HEK293 (cell line): Measurements from ENCODE around the gene TBC1D5.

Experiments used
- CTCF ChIA-PET: fragments of 350-600 bp; formaldehyde crosslinking; extraction: SDS; loops from one replicate; lab custom pipeline; 2021; ENCODE audit warnings: antibody characterized with exemption; lab: Yijun Ruan, JAX
- POLR2A ChIA-PET: fragments of 300-600 bp; formaldehyde crosslinking; extraction: SDS; loops from one replicate; lab custom pipeline; 2020; ENCODE audit warnings: antibody characterized with exemption, inconsistent platforms; lab: Yijun Ruan, JAX
- H3K27ac ChIP-seq: fragments of 200-500 bp; sonication (Bioruptor generic); 2 replicates; pipeline ENCODE4 v1.5.1; 2014; ENCODE audit warnings: low read depth, low read length, control low read depth, inconsistent platforms; ENCODE audit errors: extremely low read depth
- H3K36me3 ChIP-seq, 2 experiments: fragments of 200-500 bp in 1 of 2; sonication (Bioruptor generic) in 1 of 2; 1 replicate in 1 of 2; 2 replicates in 1 of 2; pipeline ENCODE4 v1.5.1; 2014 to 2017; ENCODE audit warnings: inconsistent platforms in 2 of 2, low read length in 2 of 2; ENCODE audit not compliant: control insufficient read depth in 2 of 2, insufficient read depth in 1 of 2
- H3K4me1 ChIP-seq: fragments of 200-500 bp; sonication (Bioruptor generic); 2 replicates; pipeline ENCODE4 v1.5.1; 2014; ENCODE audit warnings: mild to moderate bottlenecking, low read length, inconsistent platforms; ENCODE audit not compliant: control insufficient read depth, insufficient read depth
- H3K4me3 ChIP-seq: 2 replicates; pipeline ENCODE4 v1.5.1; 2011; ENCODE audit warnings: low read depth, mild to moderate bottlenecking, control low read depth, low read length, moderate library complexity
- H3K9me3 ChIP-seq: fragments of 200-500 bp; sonication (Bioruptor generic); 2 replicates; pipeline ENCODE4 v1.5.1; 2014; ENCODE audit warnings: low read depth, low read length, inconsistent platforms; ENCODE audit not compliant: control insufficient read depth, insufficient read depth
- ATF2 ChIP-seq: fragments of 450-650 bp; formaldehyde crosslinking; IDR thresholded peaks from 2 replicates; pipeline ENCODE4 v1.5.1; 2016; ENCODE audit warnings: missing biosample characterization, missing genetic modification characterization, low read depth
- EGR2 ChIP-seq: fragments of 450-650 bp; formaldehyde crosslinking; IDR thresholded peaks from 2 replicates; pipeline ENCODE4 v1.5.1; 2016; ENCODE audit warnings: low read depth, missing biosample characterization, missing genetic modification characterization
- ELK4 ChIP-seq: IDR thresholded peaks from 2 replicates; pipeline ENCODE4 v1.6.1; 2011; ENCODE audit warnings: mild to moderate bottlenecking, low read depth, low read length, borderline replicate concordance
- HOXD13 ChIP-seq: sonication (generic); formaldehyde crosslinking; IDR thresholded peaks from 2 replicates; pipeline ENCODE4 v1.8.0; 2022; ENCODE audit warnings: missing genetic modification reagents, borderline replicate concordance
- REST ChIP-seq: fragments of 450-650 bp; formaldehyde crosslinking; IDR thresholded peaks from 2 replicates; pipeline ENCODE4 v1.5.1; 2016; ENCODE audit warnings: missing biosample characterization, missing genetic modification characterization
- ZBTB8A ChIP-seq: fragments of 450-650 bp; formaldehyde crosslinking; IDR thresholded peaks from 2 replicates; pipeline ENCODE4 v1.5.1; 2016; ENCODE audit warnings: missing biosample characterization, missing genetic modification characterization
- ZFP41 ChIP-seq: fragments of 450-650 bp; formaldehyde crosslinking; IDR thresholded peaks from 2 replicates; pipeline ENCODE4 v1.5.1; 2016; ENCODE audit warnings: missing biosample characterization, missing genetic modification characterization, borderline replicate concordance
- ZNF169 ChIP-seq: fragments of 450-650 bp; formaldehyde crosslinking; IDR thresholded peaks from 2 replicates; pipeline ENCODE4 v1.5.1; 2016; ENCODE audit warnings: missing biosample characterization, missing genetic modification characterization
- ZNF19 ChIP-seq: fragments of 450-650 bp; formaldehyde crosslinking; IDR thresholded peaks from 2 replicates; pipeline ENCODE4; 2016; ENCODE audit warnings: missing biosample characterization, missing genetic modification characterization, low read depth
- ZNF214 ChIP-seq: fragments of 450-650 bp; formaldehyde crosslinking; IDR thresholded peaks from 2 replicates; pipeline ENCODE4 v1.5.1; 2017; ENCODE audit warnings: missing biosample characterization, mild to moderate bottlenecking, missing genetic modification characterization, borderline replicate concordance
- ZNF280D ChIP-seq: fragments of 450-650 bp; formaldehyde crosslinking; IDR thresholded peaks from 2 replicates; pipeline ENCODE4 v1.5.1; 2016; ENCODE audit warnings: missing biosample characterization, missing genetic modification characterization
- ZNF501 ChIP-seq: fragments of 450-650 bp; formaldehyde crosslinking; IDR thresholded peaks from 2 replicates; pipeline ENCODE4 v1.5.1; 2016; ENCODE audit warnings: missing biosample characterization, missing genetic modification characterization
- ZNF561 ChIP-seq: fragments of 450-650 bp; IDR thresholded peaks from 2 replicates; pipeline ENCODE4 v1.5.1; 2018; ENCODE audit warnings: missing biosample characterization, missing genetic modification characterization, borderline replicate concordance
- ZNF624 ChIP-seq: fragments of 450-650 bp; formaldehyde crosslinking; IDR thresholded peaks from 2 replicates; pipeline ENCODE4 v1.5.1; 2017; ENCODE audit warnings: missing biosample characterization, missing genetic modification characterization
- ZNF777 ChIP-seq: fragments of 450-650 bp; formaldehyde crosslinking; IDR thresholded peaks from 2 replicates; pipeline ENCODE4 v1.5.1; 2017; ENCODE audit warnings: missing biosample characterization, missing genetic modification characterization, borderline replicate concordance
- ZSCAN23 ChIP-seq: fragments of 450-650 bp; formaldehyde crosslinking; IDR thresholded peaks from 2 replicates; pipeline ENCODE4 v1.5.1; 2016; ENCODE audit warnings: missing biosample characterization, missing genetic modification characterization
- TF ChIP-seq, protein P1 (sequence below): fragments of 450-650 bp; formaldehyde crosslinking; IDR thresholded peaks from 2 replicates; pipeline ENCODE4 v1.5.1; 2017; ENCODE audit warnings: missing biosample characterization, missing genetic modification characterization
- TF ChIP-seq, protein P2 (sequence below): fragments of 450-650 bp; formaldehyde crosslinking; conservative IDR thresholded peaks from 2 replicates; pipeline ENCODE4 v1.5.1; 2016; ENCODE audit warnings: low read depth, missing biosample characterization, missing genetic modification characterization

The TBC1D5 gene

GRCh38 chr3:17510265-17510664 lies 232.2 kb downstream of the TBC1D5 start (continued):
- no peak for TF ChIP-seq REST (tag by site-specific recombination)
- TF ChIP-seq ZNF777 (tag by site-specific recombination): no peak

GRCh38 chr3:17508180-17508752 lies 234.2 kb downstream of the TBC1D5 start:
- Histone ChIP-seq H3K36me3 (no peaks in the 10 kb centered on the region), H3K27ac (no peak overlapping the region), H3K4me3 (no peak overlapping the region), H3K4me1 (peaks cover 4% of the 10 kb centered on the region; the same call in 1 of the 2 replicates), H3K9me3 (no peaks in the 10 kb centered on the region)
- ChIA-PET CTCF (interaction anchor here (0.8 kb wide), 1 partner anchor 16 kb away, joined by 3 read pairs; no protein-coding TSS in a partner anchor), POLR2A (no interaction called here)
- TF ChIP-seq ZNF280D (tag by site-specific recombination) (no peak), HOXD13 (no peak), EGR2 (tag by site-specific recombination) (no peak), ZNF169 (tag by site-specific recombination) (no peak), ZNF19 (no peak), ZNF501 (tag by site-specific recombination) (no peak), ZSCAN23 (no peak), ATF2 (tag by site-specific recombination) (no peak), ELK4 (no peak), ZNF214 (tag by site-specific recombination) (no peak), ZFP41 (no peak), ZNF561 (tag by site-specific recombination) (no peak), ZNF624 (no peak), ZBTB8A (tag by site-specific recombination) (no peak)
- TF ChIP-seq, protein P1, sequence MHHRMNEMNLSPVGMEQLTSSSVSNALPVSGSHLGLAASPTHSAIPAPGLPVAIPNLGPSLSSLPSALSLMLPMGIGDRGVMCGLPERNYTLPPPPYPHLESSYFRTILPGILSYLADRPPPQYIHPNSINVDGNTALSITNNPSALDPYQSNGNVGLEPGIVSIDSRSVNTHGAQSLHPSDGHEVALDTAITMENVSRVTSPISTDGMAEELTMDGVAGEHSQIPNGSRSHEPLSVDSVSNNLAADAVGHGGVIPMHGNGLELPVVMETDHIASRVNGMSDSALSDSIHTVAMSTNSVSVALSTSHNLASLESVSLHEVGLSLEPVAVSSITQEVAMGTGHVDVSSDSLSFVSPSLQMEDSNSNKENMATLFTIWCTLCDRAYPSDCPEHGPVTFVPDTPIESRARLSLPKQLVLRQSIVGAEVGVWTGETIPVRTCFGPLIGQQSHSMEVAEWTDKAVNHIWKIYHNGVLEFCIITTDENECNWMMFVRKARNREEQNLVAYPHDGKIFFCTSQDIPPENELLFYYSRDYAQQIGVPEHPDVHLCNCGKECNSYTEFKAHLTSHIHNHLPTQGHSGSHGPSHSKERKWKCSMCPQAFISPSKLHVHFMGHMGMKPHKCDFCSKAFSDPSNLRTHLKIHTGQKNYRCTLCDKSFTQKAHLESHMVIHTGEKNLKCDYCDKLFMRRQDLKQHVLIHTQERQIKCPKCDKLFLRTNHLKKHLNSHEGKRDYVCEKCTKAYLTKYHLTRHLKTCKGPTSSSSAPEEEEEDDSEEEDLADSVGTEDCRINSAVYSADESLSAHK (tag by site-specific recombination): no peak
- TF ChIP-seq, protein P2, sequence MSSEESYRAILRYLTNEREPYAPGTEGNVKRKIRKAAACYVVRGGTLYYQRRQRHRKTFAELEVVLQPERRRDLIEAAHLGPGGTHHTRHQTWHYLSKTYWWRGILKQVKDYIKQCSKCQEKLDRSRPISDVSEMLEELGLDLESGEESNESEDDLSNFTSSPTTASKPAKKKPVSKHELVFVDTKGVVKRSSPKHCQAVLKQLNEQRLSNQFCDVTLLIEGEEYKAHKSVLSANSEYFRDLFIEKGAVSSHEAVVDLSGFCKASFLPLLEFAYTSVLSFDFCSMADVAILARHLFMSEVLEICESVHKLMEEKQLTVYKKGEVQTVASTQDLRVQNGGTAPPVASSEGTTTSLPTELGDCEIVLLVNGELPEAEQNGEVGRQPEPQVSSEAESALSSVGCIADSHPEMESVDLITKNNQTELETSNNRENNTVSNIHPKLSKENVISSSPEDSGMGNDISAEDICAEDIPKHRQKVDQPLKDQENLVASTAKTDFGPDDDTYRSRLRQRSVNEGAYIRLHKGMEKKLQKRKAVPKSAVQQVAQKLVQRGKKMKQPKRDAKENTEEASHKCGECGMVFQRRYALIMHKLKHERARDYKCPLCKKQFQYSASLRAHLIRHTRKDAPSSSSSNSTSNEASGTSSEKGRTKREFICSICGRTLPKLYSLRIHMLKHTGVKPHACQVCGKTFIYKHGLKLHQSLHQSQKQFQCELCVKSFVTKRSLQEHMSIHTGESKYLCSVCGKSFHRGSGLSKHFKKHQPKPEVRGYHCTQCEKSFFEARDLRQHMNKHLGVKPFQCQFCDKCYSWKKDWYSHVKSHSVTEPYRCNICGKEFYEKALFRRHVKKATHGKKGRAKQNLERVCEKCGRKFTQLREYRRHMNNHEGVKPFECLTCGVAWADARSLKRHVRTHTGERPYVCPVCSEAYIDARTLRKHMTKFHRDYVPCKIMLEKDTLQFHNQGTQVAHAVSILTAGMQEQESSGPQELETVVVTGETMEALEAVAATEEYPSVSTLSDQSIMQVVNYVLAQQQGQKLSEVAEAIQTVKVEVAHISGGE (tag by site-specific recombination): no peak
